EL (cell line): ENCODE results near the gene EDARADD.
A peak's percentile ranks its signal among the peaks of the same experiment; 100 is the strongest.
"Not testable (repeated sequence)": the region's sequence is repeated elsewhere in the genome, so short reads cannot be mapped to it uniquely, and the experiment has no call there.

ENCODE experiments used
- DNase-seq: peaks from one replicate; pipeline ENCODE4 v3.0.0-alpha.2; 2016

The EDARADD gene

GRCh38 chr1:236491469-236492136, 97.5 kb downstream of the EDARADD start:
- DNase-seq: no peak

- no peak for DNase-seq
Observed at GRCh38 chr1:236492378-236492777, 98.3 kb downstream of the EDARADD start.

- DNase-seq: no peak
Observed at GRCh38 chr1:236494082-236494481, 100.0 kb downstream of the EDARADD start.

GRCh38 chr1:236494586-236495466, 100.7 kb downstream of the EDARADD start:
- DNase-seq: no peak

GRCh38 chr1:236495467-236496112, 101.5 kb downstream of the EDARADD start:
- DNase-seq: no peak

- DNase-seq: no peak
Observed at GRCh38 chr1:236497908-236498307, 103.8 kb downstream of the EDARADD start.

GRCh38 chr1:236501093-236501492, 107.0 kb downstream of the EDARADD start:
- no peak for DNase-seq

GRCh38 chr1:236502579-236502971, 108.5 kb downstream of the EDARADD start:
- DNase-seq: peak; percentile 50

- peak; percentile 87 for DNase-seq
Observed at GRCh38 chr1:236502972-236503639, 109.0 kb downstream of the EDARADD start.

GRCh38 chr1:236504338-236504737, 110.3 kb downstream of the EDARADD start:
- DNase-seq: not testable (repeated sequence)

GRCh38 chr1:236507022-236507700, 113.1 kb downstream of the EDARADD start:
- DNase-seq: peak; percentile 40

GRCh38 chr1:236508593-236509027, 114.5 kb downstream of the EDARADD start:
- no peak for DNase-seq

- DNase-seq: no peak
Observed at GRCh38 chr1:236509203-236509602, 115.1 kb downstream of the EDARADD start.

GRCh38 chr1:236509647-236510401, 115.7 kb downstream of the EDARADD start:
- no peak for DNase-seq

GRCh38 chr1:236511735-236512418, 117.8 kb downstream of the EDARADD start:
- DNase-seq: no peak

GRCh38 chr1:236514703-236515442, 120.8 kb downstream of the EDARADD start:
- no peak for DNase-seq

- no peak for DNase-seq
Observed at GRCh38 chr1:236515443-236515958, 121.4 kb downstream of the EDARADD start.

- DNase-seq: peak; percentile 66
Observed at GRCh38 chr1:236516929-236517704, 123.0 kb downstream of the EDARADD start.

GRCh38 chr1:236518322-236518721, 124.2 kb downstream of the EDARADD start:
- DNase-seq: peak; percentile 27
